ENCODE data around the gene C16orf95.

C16orf95 gene

GRCh38 chr16:87339086-87339723 is 22.0 kb upstream of the C16orf95 start:
- no peaks in the 10 kb centered on the region for H3K27me3 Mint-ChIP-seq
- H3K4me3 Mint-ChIP-seq: no peak overlapping the region
- no peaks in the 10 kb centered on the region for H3K9me3 Mint-ChIP-seq
- H3K27ac Mint-ChIP-seq: no peak overlapping the region
- peaks cover 76% of the 10 kb centered on the region for H3K36me3 Mint-ChIP-seq
- H3K4me1 Mint-ChIP-seq: peaks cover 10% of the 10 kb centered on the region
- no peak for ATAC-seq

- Mint-ChIP-seq H3K36me3 (peaks cover 70% of the 10 kb centered on the region), H3K27me3 (no peaks in the 10 kb centered on the region), H3K4me3 (no peak overlapping the region), H3K9me3 (no peaks in the 10 kb centered on the region), H3K4me1 (peaks cover 10% of the 10 kb centered on the region), H3K27ac (no peak overlapping the region)
- ATAC-seq: no peak
Observed at GRCh38 chr16:87338155-87338765, 21.1 kb upstream of the C16orf95 start.

- H3K9me3 Mint-ChIP-seq: no peaks in the 10 kb centered on the region
- ATAC-seq: no peak
- no peak overlapping the region for H3K4me3 Mint-ChIP-seq
- H3K36me3 Mint-ChIP-seq: peaks cover 61% of the 10 kb centered on the region
- H3K27ac Mint-ChIP-seq: peak overlapping the region; percentile 11
- peaks cover 10% of the 10 kb centered on the region for H3K4me1 Mint-ChIP-seq
- H3K27me3 Mint-ChIP-seq: no peaks in the 10 kb centered on the region
Observed at GRCh38 chr16:87337262-87337771, 20.1 kb upstream of the C16orf95 start.

- Mint-ChIP-seq H3K27ac (peak overlapping the region; percentile 11), H3K4me3 (no peak overlapping the region), H3K27me3 (no peaks in the 10 kb centered on the region)
Observed at GRCh38 chr16:87336434-87337240, 19.4 kb upstream of the C16orf95 start.

GRCh38 chr16:87335625-87336433 is 18.6 kb upstream of the C16orf95 start:
- Mint-ChIP-seq H3K36me3 (peaks cover 53% of the 10 kb centered on the region), H3K27ac (no peak overlapping the region), H3K27me3 (no peaks in the 10 kb centered on the region), H3K4me1 (peaks cover 10% of the 10 kb centered on the region), H3K9me3 (no peaks in the 10 kb centered on the region), H3K4me3 (no peak overlapping the region)
- no peak for ATAC-seq

More at GRCh38 chr16:87336434-87337240, 19.4 kb upstream of the C16orf95 start:
- ATAC-seq: no peak
- H3K9me3 Mint-ChIP-seq: no peaks in the 10 kb centered on the region
- peaks cover 10% of the 10 kb centered on the region for H3K4me1 Mint-ChIP-seq
- H3K36me3 Mint-ChIP-seq: peaks cover 54% of the 10 kb centered on the region

- Mint-ChIP-seq H3K4me3 (no peak overlapping the region), H3K27me3 (no peaks in the 10 kb centered on the region), H3K36me3 (peaks cover 47% of the 10 kb centered on the region), H3K4me1 (peaks cover 10% of the 10 kb centered on the region), H3K9me3 (no peaks in the 10 kb centered on the region), H3K27ac (no peak overlapping the region)
- no peak for ATAC-seq
Observed at GRCh38 chr16:87334651-87335624, 17.7 kb upstream of the C16orf95 start.

- Mint-ChIP-seq H3K27me3 (no peaks in the 10 kb centered on the region), H3K9me3 (no peaks in the 10 kb centered on the region), H3K4me1 (peaks cover 10% of the 10 kb centered on the region), H3K36me3 (peaks cover 37% of the 10 kb centered on the region), H3K27ac (no peak overlapping the region), H3K4me3 (no peak overlapping the region)
- no peak for ATAC-seq
Observed at GRCh38 chr16:87333581-87334331, 16.6 kb upstream of the C16orf95 start.

- peaks cover 34% of the 10 kb centered on the region for H3K36me3 Mint-ChIP-seq
- no peak for ATAC-seq
- no peaks in the 10 kb centered on the region for H3K27me3 Mint-ChIP-seq
- H3K4me1 Mint-ChIP-seq: peaks cover 10% of the 10 kb centered on the region
- no peak overlapping the region for H3K27ac Mint-ChIP-seq
- H3K9me3 Mint-ChIP-seq: no peaks in the 10 kb centered on the region
- no peak overlapping the region for H3K4me3 Mint-ChIP-seq
Observed at GRCh38 chr16:87333101-87333500, 15.9 kb upstream of the C16orf95 start.

- Mint-ChIP-seq H3K4me1 (peaks cover 5% of the 10 kb centered on the region), H3K9me3 (no peaks in the 10 kb centered on the region), H3K4me3 (no peak overlapping the region), H3K27ac (no peak overlapping the region), H3K27me3 (no peaks in the 10 kb centered on the region), H3K36me3 (peaks cover 32% of the 10 kb centered on the region)
- ATAC-seq: no peak
Observed at GRCh38 chr16:87332150-87332549, 15.0 kb upstream of the C16orf95 start.

- Mint-ChIP-seq H3K27me3 (no peaks in the 10 kb centered on the region), H3K9me3 (no peaks in the 10 kb centered on the region), H3K4me1 (no peaks in the 10 kb centered on the region), H3K36me3 (peaks cover 26% of the 10 kb centered on the region), H3K4me3 (no peak overlapping the region), H3K27ac (no peak overlapping the region)
- no peak for ATAC-seq
Observed at GRCh38 chr16:87331241-87331801, 14.1 kb upstream of the C16orf95 start.

GRCh38 chr16:87330646-87331045 is 13.5 kb upstream of the C16orf95 start:
- H3K27ac Mint-ChIP-seq: no peak overlapping the region
- H3K27me3 Mint-ChIP-seq: no peaks in the 10 kb centered on the region
- no peak for ATAC-seq
- peaks cover 6% of the 10 kb centered on the region for H3K4me1 Mint-ChIP-seq
- H3K4me3 Mint-ChIP-seq: no peak overlapping the region
- H3K9me3 Mint-ChIP-seq: no peaks in the 10 kb centered on the region
- peaks cover 19% of the 10 kb centered on the region for H3K36me3 Mint-ChIP-seq

- H3K9me3 Mint-ChIP-seq: no peaks in the 10 kb centered on the region
- H3K36me3 Mint-ChIP-seq: peaks cover 15% of the 10 kb centered on the region
- no peaks in the 10 kb centered on the region for H3K27me3 Mint-ChIP-seq
- H3K4me3 Mint-ChIP-seq: no peak overlapping the region
- H3K4me1 Mint-ChIP-seq: peaks cover 10% of the 10 kb centered on the region
- no peak overlapping the region for H3K27ac Mint-ChIP-seq
- no peak for ATAC-seq
Observed at GRCh38 chr16:87330257-87330624, 13.0 kb upstream of the C16orf95 start.
